Measurements from ENCODE around the gene HOXA9.

Gene HOXA9

GRCh38 chr7:27165089-27165995 is at the start of gene HOXA9:
HOXA9 (minus strand) TSS chr7:27165537; CDS start chr7:27165457, 80 bp downstream.
- no peak for DNase-seq (ENCODE audit: low read depth)

GRCh38 chr7:27214239-27214950 is 49.1 kb upstream of the HOXA9 start:
- no peak for DNase-seq (ENCODE audit: low read depth)

DNA sequence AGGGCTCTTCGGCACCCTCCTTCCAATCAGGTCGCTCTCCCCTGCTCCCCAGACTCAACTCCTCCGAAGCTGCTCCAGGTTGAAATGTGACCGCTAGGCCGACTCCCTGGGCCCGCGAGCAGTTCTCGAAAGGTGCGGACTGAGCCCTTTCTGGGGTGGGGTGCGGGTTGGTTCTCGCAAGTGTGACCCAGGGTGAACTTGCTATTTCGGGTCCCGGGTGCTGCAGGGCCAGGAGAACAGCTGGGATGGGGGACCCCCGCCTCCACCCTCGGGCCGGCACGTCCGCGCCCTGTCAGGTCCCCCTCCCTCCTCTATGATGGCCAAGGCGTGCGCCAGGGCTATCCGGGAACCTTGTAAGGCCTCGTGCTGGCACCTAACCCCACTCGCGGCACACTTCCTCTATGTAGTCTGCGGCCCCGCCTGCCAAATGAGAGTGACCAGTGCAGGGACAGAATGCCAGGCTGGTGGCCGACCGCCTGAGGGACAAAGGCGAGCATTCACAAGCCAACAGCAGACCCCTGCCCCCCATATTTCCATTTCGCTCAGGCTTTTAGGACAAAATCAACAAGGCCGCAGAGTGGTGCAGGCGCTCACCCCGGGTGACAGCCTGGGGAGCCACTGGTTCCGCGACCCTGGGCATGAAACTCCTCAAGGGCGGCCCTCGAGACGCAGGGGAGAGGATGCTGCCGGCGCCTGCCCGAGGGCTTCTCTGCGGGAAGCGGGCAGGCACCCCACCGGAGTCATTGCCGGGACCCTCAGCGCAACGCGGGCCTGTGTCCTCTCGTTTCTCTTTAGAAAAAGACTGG is 48.3 kb upstream of the HOXA9 start:
- no peak for DNase-seq (ENCODE audit: low read depth)

GRCh38 chr7:27212497-27213432 is 47.4 kb upstream of the HOXA9 start:
- no peak for DNase-seq (ENCODE audit: low read depth)

DNA sequence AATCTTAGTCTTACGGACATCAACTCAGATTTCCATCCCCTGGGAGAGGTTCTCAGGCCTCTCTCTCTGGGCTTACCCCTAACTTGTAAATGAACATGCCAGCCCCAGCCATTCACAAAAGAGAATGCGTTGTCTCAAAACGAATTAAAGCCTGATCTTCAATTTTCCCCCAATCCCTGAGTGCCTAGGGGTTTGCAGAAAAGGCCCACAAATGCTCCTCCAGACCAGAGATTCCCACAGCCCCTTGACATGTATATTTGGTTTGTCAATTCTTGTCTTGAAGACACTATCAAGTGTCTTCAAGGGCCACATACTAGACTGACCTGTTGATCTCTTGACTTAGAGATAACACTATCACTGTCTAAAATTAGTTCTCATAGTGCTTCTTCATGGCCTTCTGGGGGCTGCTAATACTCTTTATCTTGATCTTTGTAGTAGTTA is 46.4 kb upstream of the HOXA9 start:
- DNase-seq (ENCODE audit: low read depth) = no peak

GRCh38 chr7:27211084-27211446 is 45.7 kb upstream of the HOXA9 start:
- DNase-seq (ENCODE audit: low read depth) = no peak

- DNase-seq (ENCODE audit: low read depth) = peak; percentile 33
These were observed 45.2 kb upstream of the HOXA9 start for GRCh38 chr7:27210441-27211083.

GRCh38 chr7:27209933-27210440 is 44.6 kb upstream of the HOXA9 start:
- no peak for DNase-seq (ENCODE audit: low read depth)

DNA sequence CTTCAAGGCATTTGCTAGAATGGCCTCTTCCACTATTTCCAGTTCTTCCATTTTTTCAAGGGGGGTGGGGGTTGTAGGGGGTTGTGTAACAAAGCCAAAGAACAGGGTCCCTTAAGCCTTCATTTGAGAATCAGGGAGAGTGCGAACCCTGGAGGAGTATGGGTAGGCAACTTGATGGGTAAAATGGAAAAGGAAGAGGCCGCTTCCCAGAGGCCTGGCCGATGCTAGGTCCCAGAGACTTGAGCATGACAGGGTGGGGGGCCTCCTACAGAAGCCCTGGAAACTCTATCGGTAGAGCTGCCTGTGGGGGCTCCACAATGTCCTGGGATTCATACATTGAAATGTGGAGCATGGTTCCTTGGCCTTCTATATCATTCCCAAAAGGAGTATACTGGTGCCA is 43.7 kb upstream of the HOXA9 start:
- no peak for DNase-seq (ENCODE audit: low read depth)

DNA sequence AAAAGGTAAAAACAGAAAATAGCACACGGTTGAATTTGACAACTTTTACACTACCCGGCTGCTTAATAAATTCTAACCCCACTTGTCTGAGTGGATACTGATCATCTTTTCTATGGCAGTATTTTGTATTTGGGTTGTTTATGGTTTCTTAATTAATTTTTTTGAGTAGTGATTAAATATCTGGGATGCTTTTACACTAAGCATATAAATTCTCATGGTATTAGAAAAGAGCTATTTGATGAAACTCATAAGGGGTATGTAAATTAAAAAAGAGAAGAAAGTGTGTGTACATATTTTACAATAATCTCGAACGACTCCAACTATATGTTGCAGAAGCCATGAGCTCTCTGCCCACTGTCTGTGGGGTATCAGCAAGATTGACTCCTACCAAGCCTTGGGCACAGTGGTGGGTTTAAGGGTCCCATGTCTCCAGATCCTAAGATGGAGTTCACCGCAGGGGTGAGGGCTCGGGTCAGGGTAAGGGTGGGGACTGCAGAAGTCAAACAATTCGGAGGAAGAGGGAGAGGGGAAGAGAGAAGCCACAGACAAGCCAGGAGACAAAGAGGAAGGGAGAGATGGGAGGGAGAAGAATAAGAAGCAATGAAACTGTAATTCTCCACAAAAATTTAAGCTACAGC is 42.1 kb upstream of the HOXA9 start:
- no peak for DNase-seq (ENCODE audit: low read depth)

GRCh38 chr7:27205325-27206280 is 40.3 kb upstream of the HOXA9 start:
- DNase-seq (ENCODE audit: low read depth) = no peak

- DNase-seq (ENCODE audit: low read depth) = no peak
These were observed 39.5 kb upstream of the HOXA9 start for GRCh38 chr7:27204851-27205322.

DNA sequence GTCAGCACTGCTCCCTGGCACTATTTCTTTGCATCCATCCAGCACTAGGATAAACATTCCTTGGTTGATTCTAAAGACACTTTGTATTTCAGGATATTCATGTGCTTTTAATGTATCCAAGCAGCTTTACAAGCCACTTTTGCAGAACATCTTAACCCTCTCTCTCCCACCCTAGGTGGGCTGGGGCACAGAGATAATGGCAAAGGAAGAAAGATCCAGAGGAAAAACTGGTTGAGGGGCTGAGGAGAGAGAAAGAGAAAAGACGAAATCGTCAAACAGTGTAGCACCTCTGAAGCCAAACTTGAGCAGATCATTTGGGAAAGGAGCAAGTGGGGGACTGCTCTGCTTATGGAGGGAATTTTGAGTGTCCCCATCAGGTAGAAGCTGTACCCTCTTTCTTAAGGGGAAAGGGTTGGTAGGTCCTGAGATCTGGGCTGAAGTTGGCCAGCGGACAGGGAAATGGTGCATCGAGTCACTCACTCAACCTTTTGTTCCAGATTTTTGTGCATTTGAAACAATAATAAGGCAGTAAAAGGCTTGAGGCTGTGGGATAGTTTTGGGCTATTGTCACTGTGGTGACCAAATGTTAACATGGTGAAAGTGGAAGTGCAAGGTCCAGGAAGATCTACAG is 38.7 kb upstream of the HOXA9 start:
- DNase-seq (ENCODE audit: low read depth) = no peak

- DNase-seq (ENCODE audit: low read depth) = no peak
These were observed 38.1 kb upstream of the HOXA9 start for GRCh38 chr7:27203365-27203953.

DNA sequence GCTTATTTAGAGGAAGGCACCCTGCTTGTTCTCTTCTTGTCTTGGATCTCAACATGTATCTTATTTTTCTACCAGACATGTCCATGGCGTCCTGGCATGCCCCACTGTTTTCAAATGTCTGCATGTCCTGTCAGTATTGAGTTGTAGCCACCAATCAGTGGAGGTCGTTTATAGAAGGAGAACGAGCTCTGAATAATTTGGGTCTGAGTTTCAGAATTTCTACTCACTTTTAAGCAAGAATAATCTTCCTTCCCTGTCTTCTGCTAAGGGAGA is 37.5 kb upstream of the HOXA9 start:
- DNase-seq (ENCODE audit: low read depth) = no peak

- no peak for DNase-seq (ENCODE audit: low read depth)
These were observed 36.9 kb upstream of the HOXA9 start for GRCh38 chr7:27202018-27202861.

GRCh38 chr7:27201580-27202017 is 36.3 kb upstream of the HOXA9 start:
- DNase-seq (ENCODE audit: low read depth) = no peak

Measured in activated T-cell treated with anti-CD3 and anti-CD28 coated beads for 24 hours (primary cell).